IMR-90 (cell line): ENCODE measurements around the gene TNFRSF9. TPM values are rescaled to one million over a fixed set of nuclear protein-coding genes. Genes with fewer than 3 reads are reported as not detected.

Experiments used
- ATAC-seq: fragments of 200-7000 bp; cut with Tn5 transposase; 2 replicates; pipeline ENCODE4 v1.9.1; 2020; ENCODE audit warnings: low read depth, mild to moderate bottlenecking, moderate library complexity
- BruUV-seq: library from RNA; stranded (reverse); fragments of 400-500 nt; replicated peaks from 2 replicates; lab custom pipeline; 2021; lab: Mats Ljungman, UMichigan
- CTCF ChIA-PET: fragments of 300-600 bp; formaldehyde crosslinking; extraction: SDS; loops from one replicate; lab custom pipeline; 2021; ENCODE audit warnings: antibody characterized with exemption; lab: Yijun Ruan, JAX
- POLR2A ChIA-PET: fragments of 300-600 bp; sonication (Branson Sonifier 250); formaldehyde crosslinking; loops from one replicate; lab custom pipeline; 2022; ENCODE audit warnings: antibody characterized with exemption; ENCODE audit not compliant: unreplicated experiment; lab: Charles Lee
- DNase-seq: peaks from one replicate; pipeline ENCODE4 v3.0.0; 2013
- H2AFZ ChIP-seq: replicated peaks from 2 replicates; pipeline ENCODE3; 2013; ENCODE audit warnings: low read length, mild to moderate bottlenecking; ENCODE audit not compliant: poor library complexity
- H2AK5ac ChIP-seq: 2 replicates; pipeline ENCODE4 v1.6.1; 2013; ENCODE audit warnings: low read depth, low read length, inconsistent platforms
- H2AK9ac ChIP-seq: replicated peaks from 2 replicates; pipeline ENCODE3; 2013; ENCODE audit warnings: mild to moderate bottlenecking, low read depth, low read length, moderate library complexity; ENCODE audit not compliant: poor library complexity
- H2BK120ac ChIP-seq: 2 replicates; pipeline ENCODE4 v1.6.1; 2013; ENCODE audit warnings: low read depth, low read length, inconsistent platforms
- H2BK15ac ChIP-seq: 3 replicates; pipeline ENCODE4 v1.6.1; 2013; ENCODE audit warnings: low read depth, low read length, inconsistent platforms
- H2BK20ac ChIP-seq: 2 replicates; pipeline ENCODE4 v1.6.1; 2013; ENCODE audit warnings: low read depth, mild to moderate bottlenecking, inconsistent platforms, low read length, moderate library complexity
- H2BK5ac ChIP-seq: 2 replicates; pipeline ENCODE4 v1.6.1; 2013; ENCODE audit warnings: mild to moderate bottlenecking, low read depth, low read length, inconsistent platforms; ENCODE audit not compliant: poor library complexity, severe bottlenecking
- H3K14ac ChIP-seq: replicated peaks from 2 replicates; pipeline ENCODE4 v1.6.1; 2013; ENCODE audit warnings: low read depth, low read length, inconsistent platforms
- H3K18ac ChIP-seq: 2 replicates; pipeline ENCODE4 v1.6.1; 2013; ENCODE audit warnings: low read depth, low read length, control low read depth
- H3K23ac ChIP-seq: 2 replicates; pipeline ENCODE4 v1.6.1; 2013; ENCODE audit warnings: low read depth, low read length, inconsistent platforms
- H3K27ac ChIP-seq: 2 replicates; pipeline ENCODE4 v1.5.1; 2013; ENCODE audit warnings: mild to moderate bottlenecking, control low read depth, low read length; ENCODE audit not compliant: insufficient read depth
- H3K27me3 ChIP-seq: 2 replicates; pipeline ENCODE4 v1.6.1; 2013; ENCODE audit warnings: low read length; ENCODE audit not compliant: control insufficient read depth, insufficient read depth
- H3K36me3 ChIP-seq: 2 replicates; pipeline ENCODE4 v1.6.1; 2013; ENCODE audit warnings: low read length, mixed read lengths; ENCODE audit not compliant: control insufficient read depth, insufficient read depth
- H3K4ac ChIP-seq: 2 replicates; pipeline ENCODE4 v1.6.1; 2013; ENCODE audit warnings: low read depth, low read length, inconsistent platforms
- H3K4me1 ChIP-seq: 2 replicates; pipeline ENCODE4 v1.6.1; 2013; ENCODE audit warnings: low read length, mixed read lengths; ENCODE audit not compliant: control insufficient read depth, insufficient read depth
- H3K4me2 ChIP-seq: 2 replicates; pipeline ENCODE4 v1.6.1; 2013; ENCODE audit warnings: low read depth, mild to moderate bottlenecking, control low read depth, low read length, moderate library complexity
- H3K4me3 ChIP-seq: 2 replicates; pipeline ENCODE4 v1.5.1; 2013; ENCODE audit warnings: low read depth, mild to moderate bottlenecking, control low read depth, low read length, moderate library complexity; ENCODE audit not compliant: insufficient read depth
- H3K56ac ChIP-seq: 2 replicates; pipeline ENCODE4 v1.6.1; 2013; ENCODE audit warnings: low read length, inconsistent platforms; ENCODE audit not compliant: insufficient read depth; ENCODE audit errors: extremely low read depth
- H3K79me1 ChIP-seq, 2 experiments: 2 replicates each; pipeline ENCODE4 v1.6.1; 2013; ENCODE audit warnings: low read length in 2 of 2, inconsistent platforms in 1 of 2, low read depth in 1 of 2
- H3K9ac ChIP-seq: 2 replicates; pipeline ENCODE4 v1.6.1; 2013; ENCODE audit warnings: low read depth, low read length, control low read depth
- H3K9me1 ChIP-seq: 2 replicates; pipeline ENCODE4 v1.6.1; 2013; ENCODE audit warnings: low read length, inconsistent platforms; ENCODE audit not compliant: insufficient read depth
- H3K9me3 ChIP-seq: 2 replicates; pipeline ENCODE4 v1.6.1; 2013; ENCODE audit warnings: low read length; ENCODE audit not compliant: control insufficient read depth, insufficient read depth
- H4K20me1 ChIP-seq: 2 replicates; pipeline ENCODE4 v1.6.1; 2013; ENCODE audit warnings: low read length, inconsistent platforms; ENCODE audit not compliant: insufficient read depth
- H4K5ac ChIP-seq: 2 replicates; pipeline ENCODE4 v1.6.1; 2013; ENCODE audit warnings: mild to moderate bottlenecking, low read depth, low read length, control low read depth
- H4K8ac ChIP-seq, 2 experiments: 2 replicates each; pipeline ENCODE4 v1.6.1; 2013; ENCODE audit warnings: low read depth in 2 of 2, low read length in 2 of 2, control low read depth in 1 of 2, inconsistent platforms in 1 of 2
- H4K91ac ChIP-seq: 2 replicates; pipeline ENCODE4 v1.6.1; 2013; ENCODE audit warnings: low read depth, low read length, inconsistent platforms; ENCODE audit not compliant: insufficient read depth
- FOS ChIP-seq: fragments of 150-350 bp; IDR thresholded peaks from 2 replicates; pipeline ENCODE4 v1.6.1; 2016; ENCODE audit warnings: low read depth, low read length
- MAZ ChIP-seq: IDR thresholded peaks from 2 replicates; pipeline ENCODE4 v1.6.1; 2012; ENCODE audit warnings: low read depth, mild to moderate bottlenecking, low read length, improper control_type of control experiment, moderate library complexity, borderline replicate concordance
- MXI1 ChIP-seq: IDR thresholded peaks from 2 replicates; pipeline ENCODE4 v1.6.1; 2012; ENCODE audit warnings: low read depth, mild to moderate bottlenecking, low read length, moderate library complexity, borderline replicate concordance
- NFE2L2 ChIP-seq: fragments of 150-350 bp; IDR thresholded peaks from 2 replicates; pipeline ENCODE4 v1.6.1; 2016; ENCODE audit warnings: low read depth, mild to moderate bottlenecking, low read length
- POLR2A ChIP-seq: IDR thresholded peaks from 2 replicates; pipeline ENCODE4 v1.6.1; 2012; ENCODE audit warnings: mild to moderate bottlenecking, low read depth, low read length
- RCOR1 ChIP-seq: IDR thresholded peaks from 2 replicates; pipeline ENCODE4 v1.6.1; 2012; ENCODE audit warnings: mild to moderate bottlenecking, low read length, improper control_type of control experiment; ENCODE audit not compliant: insufficient replicate concordance
- RFX5 ChIP-seq: IDR thresholded peaks from 2 replicates; pipeline ENCODE4 v1.8.0; 2012; ENCODE audit warnings: low read depth, mild to moderate bottlenecking, low read length, moderate library complexity
- WGBS, 2 experiments: methylation state at CpG; one replicate each; pipeline versions ENCODE4 v1.1.5 to v1.1.7; 2013; ENCODE audit warnings: missing lambda C conversion rate in 2 of 2; ENCODE audit not compliant: insufficient read length in 1 of 2; ENCODE audit errors: extremely low coverage in 2 of 2; 5-methylcytosine and 5-hydroxymethylcytosine counted together
- dilution Hi-C: fragments of 300-500 bp; cut with HindIII; formaldehyde crosslinking; loops from one replicate; pipeline ENCODE4 v1.14.3; 2018; ENCODE audit warnings: low sequenced_read_pairs; ENCODE audit not compliant: unreplicated experiment
- in situ Hi-C: fragments of 300-500 bp; cut with MboI; formaldehyde crosslinking; loops from 3 replicates; pipeline ENCODE4 v1.14.3; 2019; ENCODE audit warnings: low sequenced_read_pairs, inconsistent platforms, mixed read lengths
- intact Hi-C: fragments of 100-400 bp; cut with micrococcal nuclease; formaldehyde crosslinking; loops from 2 replicates; pipeline ENCODE4 v1.10.0; 2022
- polyA plus RNA-seq, 3 experiments: library from polyadenylated mRNA; depleted of rRNA; stranded (reverse); fragments of >200 nt; gene quantifications; 2 replicates each; pipeline ENCODE4 v1.2.3, GENCODE V29; 2012; ENCODE audit warnings: low replicate concordance in 1 of 3
- total RNA-seq: library from RNA; depleted of rRNA; stranded (reverse); fragments of >200 nt; gene quantifications from 2 replicates; pipeline ENCODE4 v1.2.3, GENCODE V29; 2012

The TNFRSF9 gene
- total and polyA plus RNA-seq, 2 of the 4 experiments (the other 2 are of a cell fraction): 0.43 to 0.72 TPM

DNA sequence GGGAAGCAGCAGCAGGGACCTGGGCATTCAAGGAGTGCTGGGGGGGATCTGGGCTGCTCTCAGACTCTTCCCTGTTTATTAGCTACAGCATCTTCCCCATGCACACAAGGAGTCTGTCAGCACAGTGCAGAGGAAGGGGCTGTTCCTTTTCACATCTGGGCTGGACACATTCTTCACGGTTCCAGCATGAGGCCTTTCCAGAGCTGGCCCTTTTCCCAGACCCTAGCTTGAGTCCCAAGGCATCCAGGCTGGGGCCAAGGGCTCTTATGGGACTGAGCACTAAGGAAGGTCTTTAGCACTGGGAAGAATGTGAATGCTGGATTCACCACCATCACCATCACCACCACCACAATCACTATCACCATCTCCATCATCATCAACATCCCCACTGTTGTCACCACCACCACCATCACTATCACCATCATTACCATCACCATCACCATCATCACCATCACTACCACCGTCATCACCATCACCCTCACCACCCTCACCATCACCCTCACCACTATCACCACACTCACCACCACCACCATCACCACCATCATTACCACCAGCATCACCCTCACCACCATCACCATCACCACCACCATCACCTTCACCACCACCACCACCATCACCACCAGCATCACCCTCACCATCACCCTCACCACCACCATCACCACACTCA is 49.3 kb upstream of the TNFRSF9 start (continued):
- no peak for TF ChIP-seq NFE2L2

- Histone ChIP-seq H3K14ac (peak overlapping the region; percentile 48), H2BK20ac (peak overlapping the region; percentile 50; the same call in 1 of the 2 replicates), H2AK9ac (no peak overlapping the region), H3K56ac (no peak overlapping the region), H3K18ac (no peak overlapping the region), H2BK5ac (peak overlapping the region; percentile 44), H3K27ac (peak overlapping the region; percentile 16; the same call in 1 of the 2 replicates), H3K27me3 (no peaks in the 10 kb centered on the region), H4K5ac (no peak overlapping the region), H3K23ac (peak overlapping the region; percentile 86; the same call in 1 of the 2 replicates), H4K8ac (no peak overlapping the region; a peak in 1 of 4 replicates), H2BK15ac (peak overlapping the region; percentile 58; the same call in 1 of the 3 replicates), H2AK5ac (peak overlapping the region; percentile 59; the same call in 1 of the 2 replicates), H4K20me1 (no peaks in the 10 kb centered on the region), H3K9ac (no peak overlapping the region), H3K9me1 (peaks cover 3% of the 10 kb centered on the region), H3K36me3 (peaks cover 21% of the 10 kb centered on the region), H3K9me3 (no peaks in the 10 kb centered on the region), H2BK120ac (0 out of 2 replicates have a peak overlapping the region, but pooled peaks have one; percentile 33), H3K4ac (no peak overlapping the region), H3K79me1 (peaks cover 2 to 24% of the 10 kb centered on the region in 2 experiments), H3K4me3 (no peak overlapping the region), H3K4me2 (no peak overlapping the region), H4K91ac (peak overlapping the region; percentile 52), H2AFZ (no peak overlapping the region), H3K4me1 (peaks cover 6% of the 10 kb centered on the region; the same call in 1 of the 2 replicates)
- 60% methylated on average over 1 of the region's 1 CpG; no CpG with 5 or more reads in 1 of the 2 experiments for WGBS, 2 experiments
- dilution Hi-C loops: no loop called here
- DNase-seq (peak; percentile 64), ATAC-seq (0 out of 2 replicates have a peak, but pooled peaks have one; percentile 21)
- no peak for TF ChIP-seq NFE2L2
- no peak for TF ChIP-seq FOS
- no peak for TF ChIP-seq MXI1
- no peak for TF ChIP-seq MAZ
- no peak for TF ChIP-seq RCOR1
- no peak for TF ChIP-seq POLR2A
- no peak for TF ChIP-seq RFX5
- in situ Hi-C loops: loop anchor here (25.0 kb wide), 3 partner anchors 574 to 874 kb away; no protein-coding TSS in a partner anchor
- ChIA-PET POLR2A (no interaction called here), CTCF (interaction anchor here (0.6 to 1.6 kb wide), 4 partner anchors 13 to 332 kb away, joined by 3 to 6 read pairs (median 4); no protein-coding TSS in a partner anchor)
- BruUV-seq: no TSS peak
- intact Hi-C loops: no loop called here
Measured at GRCh38 chr1:7988576-7988975, 47.9 kb upstream of the TNFRSF9 start.
